H9 (cell line): ENCODE results near the gene ADAM30. TPM values are rescaled to one million over a fixed set of nuclear protein-coding genes. Genes with fewer than 3 reads are reported as not detected.

Source experiments
- DNase-seq: peaks from one replicate; pipeline ENCODE4 v3.0.0-alpha.2; 2017
- H2AFZ ChIP-seq: one replicate; pipeline ENCODE4 v1.6.1; 2013; ENCODE audit warnings: mild to moderate bottlenecking, low read length, control low read depth, moderate library complexity
- H2AK5ac ChIP-seq: 2 replicates; pipeline ENCODE4 v1.6.1; 2013; ENCODE audit warnings: low read length, control low read depth, mixed read lengths; ENCODE audit not compliant: insufficient read length
- H2BK120ac ChIP-seq: one replicate; pipeline ENCODE4 v1.6.1; 2013; ENCODE audit warnings: low read depth, mild to moderate bottlenecking, low read length, control low read depth, inconsistent platforms; ENCODE audit not compliant: poor library complexity, severe bottlenecking
- H2BK12ac ChIP-seq: 2 replicates; pipeline ENCODE4 v1.6.1; 2013; ENCODE audit warnings: low read length, control low read depth, mixed read lengths, low read depth; ENCODE audit not compliant: insufficient read length
- H2BK15ac ChIP-seq: 2 replicates; pipeline ENCODE4 v1.6.1; 2013; ENCODE audit warnings: low read depth, low read length, control low read depth
- H2BK20ac ChIP-seq: one replicate; pipeline ENCODE4 v1.6.1; 2013; ENCODE audit warnings: low read depth, mild to moderate bottlenecking, low read length, control low read depth, inconsistent platforms; ENCODE audit not compliant: poor library complexity, severe bottlenecking
- H2BK5ac ChIP-seq: 2 replicates; pipeline ENCODE4 v1.6.1; 2013; ENCODE audit warnings: low read length, control low read depth, mixed read lengths; ENCODE audit not compliant: insufficient read length
- H3K14ac ChIP-seq: 2 replicates; pipeline ENCODE4 v1.6.1; 2013; ENCODE audit warnings: low read length, control low read depth; ENCODE audit not compliant: insufficient read depth
- H3K18ac ChIP-seq: 2 replicates; pipeline ENCODE4 v1.6.1; 2013; ENCODE audit warnings: low read depth, mild to moderate bottlenecking, mixed read lengths, low read length, control low read depth; ENCODE audit not compliant: insufficient read length
- H3K23ac ChIP-seq: 2 replicates; pipeline ENCODE4 v1.6.1; 2013; ENCODE audit warnings: low read length, control low read depth, mixed read lengths, low read depth; ENCODE audit not compliant: insufficient read length
- H3K23me2 ChIP-seq: 2 replicates; pipeline ENCODE4 v1.6.1; 2013; ENCODE audit warnings: low read depth, mild to moderate bottlenecking, mixed read lengths, low read length, control low read depth; ENCODE audit not compliant: insufficient read length, poor library complexity, severe bottlenecking
- H3K27ac ChIP-seq: 2 replicates; pipeline ENCODE4 v1.5.1; 2013; ENCODE audit warnings: low read length, control low read depth, mixed read lengths, low read depth; ENCODE audit not compliant: insufficient read length
- H3K27me3 ChIP-seq: 2 replicates; pipeline ENCODE4 v1.6.1; 2013; ENCODE audit warnings: low read length, control low read depth, inconsistent platforms; ENCODE audit not compliant: insufficient read depth
- H3K4ac ChIP-seq: 2 replicates; pipeline ENCODE4 v1.6.1; 2013; ENCODE audit warnings: low read depth, mild to moderate bottlenecking, control low read depth, inconsistent platforms, low read length, moderate library complexity
- H3K4me1 ChIP-seq: 2 replicates; pipeline ENCODE4 v1.6.1; 2013; ENCODE audit warnings: low read length, control low read depth, inconsistent platforms; ENCODE audit not compliant: insufficient read depth
- H3K4me2 ChIP-seq: 2 replicates; pipeline ENCODE4 v1.6.1; 2013; ENCODE audit warnings: low read length, control low read depth, mixed read lengths; ENCODE audit not compliant: insufficient read length, insufficient read depth
- H3K56ac ChIP-seq: 2 replicates; pipeline ENCODE4 v1.6.1; 2013; ENCODE audit warnings: low read depth, mild to moderate bottlenecking, mixed read lengths, low read length, control low read depth; ENCODE audit not compliant: insufficient read length
- H3K79me1 ChIP-seq: 2 replicates; pipeline ENCODE4 v1.6.1; 2013; ENCODE audit warnings: low read depth, mild to moderate bottlenecking, moderate library complexity, low read length, control low read depth, inconsistent platforms; ENCODE audit not compliant: insufficient read depth, poor library complexity, severe bottlenecking
- H3K79me2 ChIP-seq: 2 replicates; pipeline ENCODE4 v1.6.1; 2013; ENCODE audit warnings: low read length, control low read depth, inconsistent platforms; ENCODE audit not compliant: insufficient read depth
- H3K9ac ChIP-seq: 2 replicates; pipeline ENCODE4 v1.6.1; 2013; ENCODE audit warnings: low read length, control low read depth, mixed read lengths; ENCODE audit not compliant: insufficient read length; ENCODE audit errors: extremely low read depth
- H3K9me3 ChIP-seq: one replicate; pipeline ENCODE4 v1.6.1; 2013; ENCODE audit warnings: low read depth, low read length, inconsistent platforms; ENCODE audit not compliant: control insufficient read depth
- H3T11ph ChIP-seq: one replicate; pipeline ENCODE4 v1.6.1; 2013; ENCODE audit warnings: mild to moderate bottlenecking, low read length, control low read depth, inconsistent platforms
- H4K20me1 ChIP-seq: one replicate; pipeline ENCODE4 v1.6.1; 2013; ENCODE audit not compliant: control insufficient read depth, insufficient read length, insufficient read depth
- H4K5ac ChIP-seq: 2 replicates; pipeline ENCODE4 v1.6.1; 2013; ENCODE audit warnings: low read depth, mild to moderate bottlenecking, mixed read lengths, low read length, control low read depth; ENCODE audit not compliant: insufficient read length
- H4K8ac ChIP-seq: replicated peaks from 2 replicates; pipeline ENCODE4 v1.6.1; 2013; ENCODE audit warnings: low read length, control low read depth, mixed read lengths, low read depth; ENCODE audit not compliant: insufficient read length
- H4K91ac ChIP-seq: 2 replicates; pipeline ENCODE4 v1.6.1; 2013; ENCODE audit warnings: low read depth, mild to moderate bottlenecking, moderate library complexity, mixed read lengths, low read length, control low read depth; ENCODE audit not compliant: insufficient read length
- H3K27ac Mint-ChIP-seq, 3 experiments: 2 replicates in 2 of 3; 3 replicates in 1 of 3; pipeline ENCODE4 v1.8.0; 2020 to 2021; ENCODE audit warnings: mixed read lengths in 3 of 3, mild to moderate bottlenecking in 1 of 3, moderate library complexity in 1 of 3
- H3K27me3 Mint-ChIP-seq: 2 replicates; pipeline ENCODE4 v1.8.0; 2021; ENCODE audit warnings: low read depth, mild to moderate bottlenecking, moderate library complexity, mixed read lengths
- H3K36me3 Mint-ChIP-seq, 3 experiments: 2 replicates in 2 of 3; 3 replicates in 1 of 3; pipeline ENCODE4 v1.8.0; 2020 to 2021; ENCODE audit warnings: low read depth in 3 of 3, mixed read lengths in 3 of 3; ENCODE audit not compliant: insufficient read depth in 1 of 3
- H3K4me1 Mint-ChIP-seq, 2 experiments: 2 replicates each; pipeline ENCODE4 v1.8.0; 2020; ENCODE audit warnings: mixed read lengths in 2 of 2
- H3K4me3 Mint-ChIP-seq, 2 experiments: 2 replicates in 1 of 2; 3 replicates in 1 of 2; pipeline ENCODE4 v1.8.0; 2020 to 2021; ENCODE audit warnings: mild to moderate bottlenecking in 2 of 2, mixed read lengths in 2 of 2, moderate library complexity in 1 of 2
- H3K9me3 Mint-ChIP-seq, 2 experiments: 2 replicates in 1 of 2; 3 replicates in 1 of 2; pipeline ENCODE4 v1.8.0; 2020; ENCODE audit warnings: mild to moderate bottlenecking in 2 of 2, mixed read lengths in 2 of 2, moderate library complexity in 1 of 2
- CTCF ChIP-seq: fragments of 200-600 bp; sonication (generic); conservative IDR thresholded peaks from 3 replicates; pipeline ENCODE4 v1.8.0; 2021; ENCODE audit warnings: antibody characterized with exemption, mild to moderate bottlenecking
- total RNA-seq: library from RNA; stranded (reverse); gene quantifications from 2 replicates; pipeline ENCODE4 v1.2.1, GENCODE V29; 2021

Gene ADAM30
- total RNA-seq, 1 experiment from 2014 or later, result not detected

DNA sequence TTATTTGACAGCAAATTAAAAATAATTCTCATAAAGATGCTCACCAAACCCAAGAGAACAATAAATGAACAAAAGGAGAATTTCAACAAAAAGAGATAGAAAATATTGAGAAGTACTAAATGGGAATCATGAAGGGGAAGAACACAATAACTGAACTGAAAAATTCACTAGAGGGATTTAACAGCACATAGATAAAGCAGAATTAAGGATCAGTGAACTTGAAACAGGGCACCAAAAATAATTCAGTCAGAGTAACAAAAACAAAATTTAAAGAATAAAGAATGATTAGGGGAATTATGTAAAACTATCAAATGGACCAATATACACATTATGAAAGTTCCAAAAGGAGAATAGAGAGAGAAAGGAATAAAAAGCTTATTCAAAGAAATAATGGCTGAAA, 7.8 kb downstream of the ADAM30 start:
- H3T11ph ChIP-seq, result no peak overlapping the region
- no peaks in the 10 kb centered on the region for H3K27me3 ChIP-seq
- DNase-seq, result no peak
- no peak overlapping the region for H3K56ac ChIP-seq
- H2BK120ac ChIP-seq, result no peak overlapping the region
- H3K4me1 Mint-ChIP-seq, result peaks cover 2 to 3% of the 10 kb centered on the region in 2 experiments; a peak in 2 of 4 replicates
- H3K27ac Mint-ChIP-seq, result no peak overlapping the region
- no peak overlapping the region for H3K14ac ChIP-seq
- no peak overlapping the region for H2BK15ac ChIP-seq
- H3K23me2 ChIP-seq, result no peaks in the 10 kb centered on the region
- no peaks in the 10 kb centered on the region for H3K79me1 ChIP-seq
- no peak overlapping the region for H3K4me3 Mint-ChIP-seq
- H4K20me1 ChIP-seq, result no peaks in the 10 kb centered on the region
- H3K4me2 ChIP-seq, result no peak overlapping the region
- no peak for TF ChIP-seq CTCF
- H3K27me3 Mint-ChIP-seq, result peaks cover 2% of the 10 kb centered on the region
- no peak overlapping the region for H2AFZ ChIP-seq
- no peaks in the 10 kb centered on the region for H3K4me1 ChIP-seq
- H2BK5ac ChIP-seq, result no peak overlapping the region
- no peak overlapping the region for H4K5ac ChIP-seq
- no peak overlapping the region for H3K27ac ChIP-seq
- no peaks in the 10 kb centered on the region for H3K36me3 Mint-ChIP-seq
- H3K9ac ChIP-seq, result no peak overlapping the region
- no peak overlapping the region for H3K23ac ChIP-seq
- no peak overlapping the region for H2BK12ac ChIP-seq
- no peak overlapping the region for H4K91ac ChIP-seq
- H3K9me3 ChIP-seq, result no peaks in the 10 kb centered on the region
- no peak overlapping the region for H2BK20ac ChIP-seq
- peaks cover 0 to 5% of the 10 kb centered on the region in 2 experiments; a peak in 1 of 5 replicates for H3K9me3 Mint-ChIP-seq
- no peak overlapping the region for H4K8ac ChIP-seq
- H3K18ac ChIP-seq, result no peak overlapping the region
- no peak overlapping the region for H2AK5ac ChIP-seq
- no peak overlapping the region for H3K4ac ChIP-seq
- H3K79me2 ChIP-seq, result no peaks in the 10 kb centered on the region
